Stimulated activated CD4-positive, alpha-beta T cell treated with anti-CD3 and anti-CD28 coated beads, Interleukin-1b, Interleukin-23, amount 100 ng/mL, for 1 hour (primary cell): ENCODE measurements around the gene PPP1R3F.
"Not testable (repeated sequence)": the region's sequence is repeated elsewhere in the genome, so short reads cannot be mapped to it uniquely, and the experiment has no call there.

Experiments
- DNase-seq, 2 donors: peaks; one replicate each; pipeline ENCODE4 v3.0.0-alpha.2; 2020; ENCODE audit warnings: low read depth in 2 of 2

Gene PPP1R3F

GRCh38 chrX:49312176-49312575 lies 42.6 kb downstream of the PPP1R3F start:
- DNase-seq = no peak

GRCh38 chrX:49316085-49316484 lies 46.5 kb downstream of the PPP1R3F start:
- no peak for DNase-seq

DNA sequence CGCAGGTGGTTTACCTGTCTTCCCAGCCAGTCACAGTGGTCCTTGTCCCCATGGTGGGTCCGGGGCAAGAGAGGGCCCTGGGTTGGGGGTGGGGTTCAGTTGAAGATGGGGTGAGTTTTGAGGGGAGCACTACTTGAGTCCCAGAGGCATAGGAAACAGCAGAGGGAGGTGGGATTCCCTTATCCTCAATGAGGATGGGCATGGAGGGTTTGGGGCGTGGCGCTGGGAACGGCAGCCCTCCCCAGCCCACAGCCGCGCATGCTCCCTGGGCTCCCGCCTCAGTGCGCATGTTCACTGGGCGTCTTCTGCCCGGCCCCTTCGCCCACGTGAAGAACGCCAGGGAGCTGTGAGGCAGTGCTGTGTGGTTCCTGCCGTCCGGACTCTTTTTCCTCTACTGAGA lies 52.1 kb downstream of the PPP1R3F start, which contains the start of gene GAGE12J:
TSS of gene GAGE12J (plus strand) at position 301 of the 400 bp plus-strand sequence. CDS start 1,157 bp downstream, outside the sequence.
- DNase-seq = not testable (repeated sequence)

GRCh38 chrX:49322266-49322665 lies 52.7 kb downstream of the PPP1R3F start:
- DNase-seq = not testable (repeated sequence)

- not testable (repeated sequence) for DNase-seq
Measured at GRCh38 chrX:49323735-49324134, 54.1 kb downstream of the PPP1R3F start.

GRCh38 chrX:49330421-49330820 lies 60.8 kb downstream of the PPP1R3F start:
- not testable (repeated sequence) for DNase-seq

- not testable (repeated sequence) for DNase-seq
Measured at GRCh38 chrX:49331282-49331681, 61.7 kb downstream of the PPP1R3F start, which contains the start of gene GAGE13. Gene GAGE13 (plus strand): TSS chrX:49331582. CDS start chrX:49332738, 1,156 bp downstream.

GRCh38 chrX:49331841-49332240 lies 62.2 kb downstream of the PPP1R3F start:
- DNase-seq = not testable (repeated sequence)
